Activated T-helper 1 cell treated with anti-CD3 and anti-CD28 coated beads, Interleukin-2, amount 50 U/mL, for 16 hours (primary cell): ENCODE measurements around the gene ADORA3.
A peak's percentile ranks its signal among the peaks of the same experiment; 100 is the strongest.

Source experiments
- DNase-seq, 2 donors: peaks; one replicate each; pipeline ENCODE4 v3.0.0-alpha.2; 2020; ENCODE audit warnings: low read depth in 1 of 2, low spot score in 1 of 2

Gene ADORA3

DNA sequence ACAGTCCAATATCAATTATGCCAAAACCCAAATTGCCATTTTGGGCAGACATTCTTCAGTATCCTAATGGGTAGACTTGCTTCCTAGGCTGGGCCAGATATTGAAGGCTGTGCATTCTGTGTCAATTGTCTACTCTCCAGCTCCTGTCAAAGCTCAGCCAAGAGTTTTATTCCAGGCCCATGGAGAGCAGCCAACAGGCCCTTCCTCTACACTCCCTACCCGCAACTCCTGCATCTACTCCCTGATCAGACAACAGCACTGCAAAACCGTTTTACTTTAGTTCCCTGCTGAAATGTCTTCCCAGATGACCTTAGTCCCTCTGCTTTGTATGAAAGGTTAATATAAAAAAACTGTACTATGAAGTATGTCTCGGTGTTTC lies 6.6 kb upstream of the ADORA3 start:
- DNase-seq = no peak

- DNase-seq = peak; percentile 14 to 31
Observed at GRCh38 chr1:111507411-111508201, 4.2 kb upstream of the ADORA3 start.

- no peak for DNase-seq
Observed at GRCh38 chr1:111506561-111506960, 3.1 kb upstream of the ADORA3 start.

GRCh38 chr1:111505641-111506119 lies 2.2 kb upstream of the ADORA3 start:
- DNase-seq = no peak

DNA sequence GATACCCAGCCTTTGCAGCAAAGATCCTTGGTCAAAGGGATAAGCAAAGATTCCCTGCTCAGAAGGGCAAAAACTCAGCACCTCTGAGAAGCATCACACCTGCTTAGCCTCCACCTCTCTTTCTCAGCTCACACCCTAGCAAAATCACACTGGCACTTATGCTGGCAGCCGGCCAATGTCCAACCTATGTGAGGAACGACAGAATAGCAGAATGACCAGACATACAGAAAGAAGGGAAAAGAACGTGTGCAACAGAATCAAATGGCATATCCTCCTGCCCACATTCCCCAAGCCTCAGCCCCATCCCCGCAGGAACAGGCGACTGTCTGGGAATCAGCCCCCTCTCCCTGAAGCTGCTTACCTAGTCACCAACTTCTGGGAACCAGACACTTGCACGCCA lies 664 bp upstream of the ADORA3 start:
- no peak for DNase-seq

GRCh38 chr1:111501645-111502044 lies 1.8 kb downstream of the ADORA3 start:
- DNase-seq = no peak

- DNase-seq = no peak
Observed at GRCh38 chr1:111499026-111499785, 4.2 kb downstream of the ADORA3 start.

GRCh38 chr1:111497592-111497991 lies 5.8 kb downstream of the ADORA3 start:
- DNase-seq = no peak

- no peak for DNase-seq
Observed at GRCh38 chr1:111496398-111496797, 7.0 kb downstream of the ADORA3 start.

GRCh38 chr1:111491070-111491469 lies 12.4 kb downstream of the ADORA3 start:
- DNase-seq = no peak

DNA sequence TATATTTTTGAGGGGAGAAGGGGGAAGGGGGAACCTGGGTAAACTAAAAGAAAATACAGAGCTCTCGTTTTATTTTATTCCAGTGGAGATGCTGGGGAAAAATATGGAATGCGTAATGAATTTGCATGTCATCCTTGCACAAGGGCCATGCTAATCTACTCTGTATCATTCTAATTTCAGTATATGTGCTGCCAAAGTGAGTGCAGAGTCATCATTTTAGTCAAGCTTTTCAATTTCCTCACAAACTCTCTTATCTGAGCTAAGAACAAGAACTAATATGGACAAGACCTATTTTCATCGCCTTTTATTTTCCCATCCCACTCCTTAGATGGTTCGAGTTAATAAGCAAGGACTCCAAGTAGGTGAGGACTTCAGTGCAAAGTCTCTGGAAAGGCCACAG lies 13.2 kb downstream of the ADORA3 start:
- DNase-seq = no peak

DNA sequence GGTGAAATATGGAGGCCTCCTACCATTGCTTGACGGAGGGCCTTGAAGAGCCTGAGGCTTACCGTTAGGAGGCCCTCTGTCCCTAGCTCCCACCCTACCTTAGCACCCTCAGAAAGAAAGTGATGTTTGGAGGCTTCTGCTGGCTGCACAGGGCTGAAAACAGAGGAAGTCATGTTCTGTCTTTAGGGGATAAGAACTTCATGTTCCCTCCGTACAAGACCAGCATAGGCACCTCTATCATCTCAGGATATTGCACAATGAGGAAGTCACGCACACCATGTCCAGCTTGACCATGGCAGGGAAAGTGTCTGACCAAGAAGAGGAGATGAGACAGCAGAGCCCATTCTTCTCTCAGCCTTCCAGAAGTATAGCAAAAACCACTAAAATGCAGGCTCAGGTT lies 13.8 kb downstream of the ADORA3 start:
- no peak for DNase-seq

DNA sequence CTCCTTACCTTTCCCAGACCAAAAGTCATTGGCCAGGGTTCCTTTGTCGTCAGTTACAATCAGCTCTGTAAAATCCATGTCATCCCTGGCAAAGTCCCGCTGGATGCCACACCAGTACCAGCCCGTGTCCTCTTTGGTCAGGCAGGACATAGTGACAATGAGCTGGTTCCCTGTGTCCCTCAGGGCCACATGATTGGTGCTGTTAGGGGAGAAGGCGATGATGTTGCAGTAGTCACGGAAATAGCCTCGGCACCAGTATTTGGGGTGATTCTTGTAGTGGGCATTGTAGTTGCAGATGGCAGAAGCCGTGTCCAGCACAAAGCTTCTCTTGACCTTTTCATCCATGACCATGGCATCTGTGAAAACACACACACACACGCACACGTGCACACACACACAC lies 14.8 kb downstream of the ADORA3 start:
- no peak for DNase-seq

GRCh38 chr1:111487133-111487532 lies 16.3 kb downstream of the ADORA3 start:
- no peak for DNase-seq

DNA sequence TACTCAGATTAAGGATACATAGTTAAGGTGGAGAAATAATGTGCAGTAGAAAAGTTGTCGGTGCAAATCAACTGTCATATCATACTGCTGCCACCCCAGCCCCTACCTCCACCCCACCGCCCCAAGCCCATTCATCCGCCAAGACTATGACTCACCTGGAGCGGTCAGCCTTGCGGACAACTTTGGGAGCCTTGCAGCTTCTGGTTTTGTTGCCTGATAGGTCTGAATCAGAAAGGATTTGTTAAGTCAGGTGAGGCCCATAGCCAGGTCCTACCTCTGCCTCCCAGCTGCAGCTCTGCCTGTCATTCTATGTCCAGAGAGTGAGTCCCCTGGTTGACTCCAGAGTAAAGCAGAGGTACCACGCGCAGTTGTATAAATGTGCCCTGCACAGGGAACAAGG lies 17.0 kb downstream of the ADORA3 start:
- DNase-seq = no peak

- no peak for DNase-seq
Observed at GRCh38 chr1:111484391-111485026, 18.9 kb downstream of the ADORA3 start.

DNA sequence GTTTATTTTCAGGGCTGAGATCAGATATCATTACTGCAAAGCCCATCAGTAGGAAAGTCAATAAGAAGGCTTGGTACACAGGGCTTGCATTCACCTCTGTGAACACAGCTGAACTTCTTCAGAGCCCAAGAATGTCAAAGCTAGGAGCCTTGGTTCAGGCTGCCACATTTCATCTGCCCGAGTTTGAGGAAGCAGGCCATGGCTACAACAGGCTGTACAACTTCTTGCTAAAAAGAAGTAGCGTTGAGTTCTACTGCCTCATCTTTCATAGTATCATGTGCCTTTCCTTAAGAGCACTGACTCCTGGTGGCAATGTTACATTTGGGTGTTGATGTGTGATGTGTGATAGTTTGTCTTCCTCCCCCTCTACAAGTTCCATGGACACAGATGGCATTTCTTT lies 19.6 kb downstream of the ADORA3 start:
- DNase-seq = no peak

DNA sequence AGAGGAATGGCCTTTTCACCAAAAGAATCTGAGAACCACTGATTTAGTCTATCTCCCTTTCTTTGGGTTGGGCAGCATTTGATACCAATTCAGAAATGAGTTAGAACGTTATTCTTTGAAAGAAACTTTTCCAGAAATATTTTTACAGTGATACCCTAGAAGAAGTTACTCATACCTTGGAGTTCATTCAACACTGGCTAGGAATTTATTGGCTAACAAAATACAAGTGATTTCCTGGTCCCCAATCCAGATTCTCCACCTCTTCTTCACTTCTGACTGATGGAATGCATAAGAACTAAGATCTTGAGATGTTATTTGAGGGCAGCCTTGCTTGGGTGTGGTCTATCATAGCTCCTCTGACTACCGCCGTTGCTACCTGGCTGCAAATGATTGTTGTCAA lies 20.3 kb downstream of the ADORA3 start:
- DNase-seq = no peak

GRCh38 chr1:111481387-111482221 lies 21.8 kb downstream of the ADORA3 start:
- DNase-seq = peak; percentile 27 to 35

DNA sequence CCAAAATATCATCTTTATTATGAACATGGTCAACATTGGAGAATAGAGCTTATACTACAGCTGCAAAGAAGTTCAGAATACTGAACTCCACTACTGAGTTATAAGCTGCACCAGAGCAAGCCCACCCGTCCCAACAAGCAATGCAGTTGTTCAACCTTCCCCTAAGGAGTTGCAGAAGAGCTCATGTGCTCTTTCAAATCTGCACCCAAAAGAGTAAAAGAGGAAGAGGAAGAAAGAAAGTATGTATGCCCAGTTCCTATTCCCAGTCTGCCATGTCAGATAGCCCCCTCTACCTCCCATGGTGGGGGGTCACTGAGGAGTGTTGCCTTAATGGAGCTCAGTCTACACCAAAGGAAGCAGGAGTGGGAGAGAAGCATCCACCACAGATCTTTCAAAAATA lies 22.8 kb downstream of the ADORA3 start:
- DNase-seq = no peak

DNA sequence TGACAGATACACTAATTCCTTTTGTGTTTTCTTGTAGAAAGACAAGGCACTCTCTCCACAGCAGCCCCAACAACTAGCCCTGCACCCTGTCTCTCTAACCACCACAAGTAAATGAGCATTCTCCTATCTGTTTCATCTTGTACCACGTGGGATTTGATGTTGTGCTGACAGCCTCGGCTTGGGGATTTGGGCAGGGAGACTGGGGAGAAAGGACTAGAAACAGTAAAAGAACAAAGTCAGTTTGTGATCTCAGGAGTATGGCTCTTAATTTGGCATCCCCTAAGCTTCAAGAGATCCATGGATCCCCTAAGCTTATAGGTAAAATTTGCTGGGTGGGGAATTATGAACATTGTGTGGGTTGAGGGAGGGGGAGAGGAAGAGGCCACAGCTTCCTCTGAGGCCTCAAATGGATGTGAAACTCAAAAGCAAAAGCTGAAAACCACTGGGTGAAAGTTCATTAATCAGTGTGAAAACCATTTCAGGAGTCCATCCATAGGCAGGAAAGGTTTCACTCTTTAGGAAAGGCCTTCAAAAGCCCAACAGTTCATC lies 26.6 kb downstream of the ADORA3 start:
- peak in 1 of 2 donors; percentile 13 for DNase-seq
